A673 (cell line): ENCODE data around the gene TXNRD1.

Source experiments
- EZH2 ChIP-seq: fragments of 200-600 bp; sonication (generic); IDR thresholded peaks from 2 replicates; pipeline ENCODE4 v1.6.1; 2017; ENCODE audit warnings: borderline replicate concordance, low read depth, mild to moderate bottlenecking, mixed read lengths, antibody characterized with exemption, low read length; ENCODE audit not compliant: poor library complexity, severe bottlenecking
- TF ChIP-seq, protein P1 (sequence below): fragments of 300-800, 200-600 bp; sonication (generic); conservative IDR thresholded peaks from 2 replicates; pipeline ENCODE4 v1.5.1; 2017; ENCODE audit warnings: low read depth, mild to moderate bottlenecking, antibody characterized with exemption, low read length, moderate library complexity, mixed read lengths

DNA sequence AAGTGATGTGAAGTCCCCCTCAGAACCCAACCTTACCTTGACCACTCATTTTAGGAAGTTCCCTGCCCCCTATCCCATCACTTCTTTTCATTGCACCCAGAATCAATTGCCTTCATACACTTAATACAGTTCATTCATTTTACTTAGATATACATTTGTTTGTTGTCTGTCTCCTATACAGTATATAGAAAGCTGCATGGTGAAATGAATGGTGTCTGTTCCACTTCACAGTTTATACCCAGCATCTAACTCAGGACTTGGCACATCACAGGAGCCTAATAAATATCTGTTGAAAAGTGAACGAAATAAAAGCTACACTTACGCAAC is 38.3 kb upstream of the TXNRD1 start:
- TF ChIP-seq, protein P1, sequence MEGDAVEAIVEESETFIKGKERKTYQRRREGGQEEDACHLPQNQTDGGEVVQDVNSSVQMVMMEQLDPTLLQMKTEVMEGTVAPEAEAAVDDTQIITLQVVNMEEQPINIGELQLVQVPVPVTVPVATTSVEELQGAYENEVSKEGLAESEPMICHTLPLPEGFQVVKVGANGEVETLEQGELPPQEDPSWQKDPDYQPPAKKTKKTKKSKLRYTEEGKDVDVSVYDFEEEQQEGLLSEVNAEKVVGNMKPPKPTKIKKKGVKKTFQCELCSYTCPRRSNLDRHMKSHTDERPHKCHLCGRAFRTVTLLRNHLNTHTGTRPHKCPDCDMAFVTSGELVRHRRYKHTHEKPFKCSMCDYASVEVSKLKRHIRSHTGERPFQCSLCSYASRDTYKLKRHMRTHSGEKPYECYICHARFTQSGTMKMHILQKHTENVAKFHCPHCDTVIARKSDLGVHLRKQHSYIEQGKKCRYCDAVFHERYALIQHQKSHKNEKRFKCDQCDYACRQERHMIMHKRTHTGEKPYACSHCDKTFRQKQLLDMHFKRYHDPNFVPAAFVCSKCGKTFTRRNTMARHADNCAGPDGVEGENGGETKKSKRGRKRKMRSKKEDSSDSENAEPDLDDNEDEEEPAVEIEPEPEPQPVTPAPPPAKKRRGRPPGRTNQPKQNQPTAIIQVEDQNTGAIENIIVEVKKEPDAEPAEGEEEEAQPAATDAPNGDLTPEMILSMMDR: no peak
- TF ChIP-seq EZH2: no peak
